ENCODE data around the gene KCNIP1. TPM values are rescaled to one million over a fixed set of nuclear protein-coding genes. Genes with fewer than 3 reads are reported as not detected.

KCNIP1 gene
- 1.5 TPM for total RNA-seq

DNA sequence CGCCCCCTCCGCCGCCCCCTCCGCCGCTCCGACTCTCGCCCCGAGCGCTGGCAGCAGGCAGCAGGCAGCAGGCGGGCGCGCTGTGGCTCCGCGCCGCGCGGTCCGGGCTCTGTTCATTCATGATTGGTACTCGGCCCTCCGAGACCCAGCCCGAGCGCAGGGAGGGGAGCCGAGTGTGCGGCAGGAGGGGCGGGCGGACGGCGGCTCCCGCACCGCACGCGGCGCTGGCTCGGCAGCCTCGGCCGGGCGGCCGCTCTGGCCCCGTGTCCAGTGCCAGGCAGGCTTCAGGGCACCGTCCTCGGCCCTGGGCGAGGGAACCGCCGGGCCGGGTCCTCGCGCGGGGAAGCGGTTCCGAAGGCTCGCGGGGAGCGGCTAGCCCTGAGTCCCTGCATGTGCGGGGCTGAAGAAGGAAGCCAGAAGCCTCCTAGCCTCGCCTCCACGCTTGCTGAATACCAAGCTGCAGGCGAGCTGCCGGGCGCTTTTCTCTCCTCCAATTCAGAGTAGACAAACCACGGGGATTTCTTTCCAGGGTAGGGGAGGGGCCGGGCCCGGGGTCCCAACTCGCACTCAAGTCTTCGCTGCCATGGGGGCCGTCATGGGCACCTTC lies at the start of gene KCNIP1:
KCNIP1 (plus strand) TSS at position 31 of the 607 bp plus-strand sequence.
- DNase-seq (ENCODE audit: low spot score): no peak

DNA sequence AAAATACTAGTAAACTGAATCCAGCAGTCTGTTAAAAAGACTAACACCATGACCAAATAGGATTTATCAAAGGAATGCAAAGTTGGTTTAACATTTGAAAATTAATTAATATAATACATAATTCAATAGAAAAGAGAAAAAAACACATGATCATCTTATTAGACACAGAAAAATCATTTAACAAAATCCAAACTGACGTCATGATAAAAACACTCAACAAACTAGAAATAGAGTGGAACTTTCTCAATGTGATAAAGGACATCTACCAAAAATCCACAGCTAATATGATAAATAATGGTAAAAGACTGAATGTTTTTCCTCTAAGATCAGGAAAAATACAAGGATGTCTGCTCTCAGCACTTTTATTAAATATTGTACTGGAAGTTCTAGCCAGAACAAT lies 40.4 kb upstream of the KCNIP1 start:
- DNase-seq (ENCODE audit: low spot score): no peak

- no peak for DNase-seq (ENCODE audit: low spot score)
These were observed 39.3 kb upstream of the KCNIP1 start for GRCh38 chr5:170464280-170465127.

- no peak for DNase-seq (ENCODE audit: low spot score)
These were observed 37.3 kb upstream of the KCNIP1 start for GRCh38 chr5:170466553-170466952.

DNA sequence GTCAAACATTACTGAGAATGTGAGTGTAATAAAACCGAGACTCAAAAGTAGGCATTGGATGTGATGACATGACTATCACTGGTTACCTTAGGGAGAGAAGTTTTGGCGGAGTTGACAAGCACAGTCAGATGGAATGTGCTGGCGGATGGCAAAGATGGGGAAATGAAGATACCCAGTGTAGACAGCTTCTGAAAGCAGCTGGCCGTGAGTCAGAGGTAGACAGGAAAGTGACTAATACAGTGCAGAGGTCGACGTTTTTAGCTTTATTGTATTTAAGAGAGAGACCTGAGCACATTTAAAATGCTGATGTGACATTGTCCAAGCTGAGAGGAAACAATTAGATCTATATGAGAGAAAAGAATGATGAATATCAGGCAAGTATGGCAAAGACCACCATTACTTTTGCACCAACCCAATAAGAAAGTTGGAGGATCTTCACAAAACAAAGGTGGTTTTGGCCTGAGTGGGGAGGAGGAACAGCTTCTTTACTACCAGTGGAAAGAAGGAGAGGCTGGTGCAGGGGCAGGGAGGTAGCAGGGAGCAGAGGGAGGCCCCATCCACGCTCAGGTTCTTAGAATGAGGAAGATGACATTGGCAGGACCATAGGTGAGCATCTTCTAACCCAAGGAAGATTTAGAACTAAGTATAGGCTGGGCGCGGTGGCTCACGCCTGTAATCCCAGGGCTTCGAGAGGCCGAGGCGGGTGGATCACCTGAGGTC lies 36.7 kb upstream of the KCNIP1 start:
- DNase-seq (ENCODE audit: low spot score): no peak

- no peak for DNase-seq (ENCODE audit: low spot score)
These were observed 35.1 kb upstream of the KCNIP1 start for GRCh38 chr5:170468633-170469285.

DNA sequence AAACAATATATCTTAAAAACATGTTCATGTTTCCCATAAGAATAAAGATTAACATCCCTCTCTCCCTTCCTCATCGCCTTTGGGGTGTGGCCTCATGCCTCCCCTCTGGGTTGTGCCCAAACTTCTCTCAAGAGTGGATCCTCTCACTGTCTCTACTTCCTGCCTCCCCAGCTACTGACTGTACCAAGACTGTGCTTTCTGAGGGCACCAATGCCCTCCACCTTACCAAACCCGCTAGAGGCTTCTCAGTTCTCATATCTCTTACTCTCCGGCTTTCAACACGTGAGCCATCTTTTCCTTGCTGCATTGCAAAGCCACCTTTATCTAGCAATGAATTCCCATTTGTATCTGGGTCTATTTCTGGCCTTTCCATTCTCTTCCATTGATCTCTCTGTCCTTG lies 34.4 kb upstream of the KCNIP1 start:
- DNase-seq (ENCODE audit: low spot score): no peak

DNA sequence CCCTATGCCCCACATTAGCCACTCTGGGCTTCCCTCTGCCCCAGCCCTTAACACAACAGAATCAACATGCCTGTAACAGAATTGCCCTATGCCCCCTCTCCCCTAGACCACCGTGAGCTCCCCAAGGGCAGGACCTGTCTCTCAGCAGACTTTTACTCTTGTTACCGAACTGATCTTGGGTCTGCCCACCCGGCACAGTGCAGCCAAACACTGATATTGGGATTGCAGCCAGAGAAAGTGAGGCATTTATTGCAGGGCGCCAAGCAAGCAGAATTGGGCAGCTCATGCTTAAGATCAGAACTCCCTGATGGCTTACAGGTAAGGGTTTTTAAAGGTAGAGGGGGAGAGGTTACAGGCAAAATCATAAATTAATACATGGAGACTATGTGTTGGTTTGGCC lies 33.5 kb upstream of the KCNIP1 start:
- no peak for DNase-seq (ENCODE audit: low spot score)

- DNase-seq (ENCODE audit: low spot score): no peak
These were observed 32.9 kb upstream of the KCNIP1 start for GRCh38 chr5:170470808-170471404.

GRCh38 chr5:170471551-170472178 lies 32.2 kb upstream of the KCNIP1 start:
- DNase-seq (ENCODE audit: low spot score): no peak

DNA sequence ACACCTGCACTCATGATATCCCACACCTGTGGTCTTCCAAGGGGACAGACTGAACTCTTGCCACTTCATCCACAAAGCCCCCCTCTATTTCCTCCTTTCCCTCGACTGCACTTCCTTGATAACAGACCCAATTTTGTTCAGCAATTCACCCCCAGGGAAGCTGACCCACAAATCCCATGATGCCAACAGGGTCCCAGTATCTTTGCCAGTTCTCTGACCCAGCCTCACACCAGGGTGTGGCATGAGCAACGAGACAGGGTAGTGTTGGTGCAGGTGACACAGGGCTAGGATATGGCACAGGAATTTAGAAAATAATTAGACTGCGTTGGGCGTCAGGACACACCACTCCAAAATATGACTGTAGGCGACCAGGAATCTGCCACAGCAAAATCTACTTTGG lies 30.2 kb upstream of the KCNIP1 start:
- no peak for DNase-seq (ENCODE audit: low spot score)

DNA sequence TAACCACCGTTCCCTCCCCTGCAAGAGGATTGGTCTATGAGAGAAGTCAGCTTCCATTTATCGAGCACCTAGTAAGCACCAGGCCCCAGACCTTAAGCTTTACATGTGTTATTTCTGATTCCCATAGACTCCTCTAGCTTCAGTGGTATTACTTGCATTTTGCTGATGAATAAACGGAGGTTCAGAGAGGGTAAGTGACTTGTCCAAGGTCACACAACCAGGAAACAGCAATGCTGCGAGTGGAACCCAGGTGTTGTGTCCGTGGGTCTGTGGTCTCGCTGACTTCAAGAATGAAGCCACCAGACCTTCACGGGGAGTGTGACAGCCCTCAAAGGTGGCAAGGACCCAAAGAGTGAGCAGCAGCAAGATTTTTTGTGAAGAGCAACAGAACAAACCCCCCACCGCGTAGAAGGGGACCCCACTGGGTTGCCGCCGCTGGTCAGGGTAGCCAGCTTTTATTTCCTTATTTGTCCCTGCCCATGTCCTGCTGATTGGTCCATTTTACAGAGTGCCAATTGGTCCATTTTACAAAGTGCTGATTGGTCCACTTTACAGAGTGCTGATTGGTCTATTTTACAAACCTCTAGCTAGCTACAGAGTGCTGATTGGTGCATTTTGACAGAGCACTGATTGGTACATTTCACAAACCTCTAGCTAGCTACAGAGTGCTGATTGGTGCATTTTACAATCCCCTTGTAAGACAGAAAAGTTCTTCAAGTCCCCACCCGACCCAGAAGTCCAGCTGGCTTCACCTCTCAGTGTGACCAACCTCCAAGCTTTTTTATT lies 29.1 kb upstream of the KCNIP1 start:
- no peak for DNase-seq (ENCODE audit: low spot score)

- no peak for DNase-seq (ENCODE audit: low spot score)
These were observed 28.4 kb upstream of the KCNIP1 start for GRCh38 chr5:170475294-170476000.

DNA sequence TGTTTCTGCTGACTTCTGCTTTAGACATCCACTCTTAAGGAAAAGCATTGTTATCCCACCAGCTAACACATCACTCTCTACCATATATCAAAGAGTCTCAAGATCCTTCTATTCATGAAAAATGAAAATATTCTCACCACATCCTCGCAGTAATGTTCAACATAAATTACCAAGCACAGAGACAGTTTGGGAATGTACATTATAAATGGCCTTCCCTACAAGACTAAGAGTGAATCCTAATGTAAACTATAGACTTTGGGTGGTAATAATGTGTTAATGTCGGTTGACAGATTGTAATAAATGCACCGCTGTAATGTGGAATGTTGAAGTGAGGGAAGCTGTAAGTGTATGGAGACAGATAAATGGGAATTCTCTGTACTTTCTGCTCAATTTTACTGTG lies 27.1 kb upstream of the KCNIP1 start:
- DNase-seq (ENCODE audit: low spot score): no peak

GRCh38 chr5:170477906-170478305 lies 25.9 kb upstream of the KCNIP1 start:
- no peak for DNase-seq (ENCODE audit: low spot score)

- DNase-seq (ENCODE audit: low spot score): no peak
These were observed 25.5 kb upstream of the KCNIP1 start for GRCh38 chr5:170478306-170478705.

GRCh38 chr5:170479484-170479883 lies 24.3 kb upstream of the KCNIP1 start:
- DNase-seq (ENCODE audit: low spot score): no peak

DNA sequence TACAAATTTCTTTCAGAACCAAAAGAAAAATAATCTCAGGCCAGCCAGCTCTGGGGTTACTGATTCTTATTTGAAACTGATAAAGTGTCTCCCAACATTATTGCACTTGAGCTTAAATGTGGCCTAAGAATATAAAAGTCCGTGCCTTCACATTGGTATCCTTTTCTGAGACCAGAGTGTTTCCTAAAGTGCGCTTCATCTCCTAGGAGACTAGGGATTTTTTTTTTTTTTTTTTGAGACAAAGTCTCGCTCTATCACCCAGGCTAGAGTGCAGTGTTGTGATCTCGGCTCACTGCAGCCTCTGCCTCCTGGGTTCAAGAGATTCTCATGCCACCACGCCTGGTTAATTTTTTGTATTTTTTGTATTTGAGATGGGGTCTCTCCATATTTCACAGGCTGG lies 23.6 kb upstream of the KCNIP1 start:
- DNase-seq (ENCODE audit: low spot score): no peak

- no peak for DNase-seq (ENCODE audit: low spot score)
These were observed 22.0 kb upstream of the KCNIP1 start for GRCh38 chr5:170481849-170482248.

DNA sequence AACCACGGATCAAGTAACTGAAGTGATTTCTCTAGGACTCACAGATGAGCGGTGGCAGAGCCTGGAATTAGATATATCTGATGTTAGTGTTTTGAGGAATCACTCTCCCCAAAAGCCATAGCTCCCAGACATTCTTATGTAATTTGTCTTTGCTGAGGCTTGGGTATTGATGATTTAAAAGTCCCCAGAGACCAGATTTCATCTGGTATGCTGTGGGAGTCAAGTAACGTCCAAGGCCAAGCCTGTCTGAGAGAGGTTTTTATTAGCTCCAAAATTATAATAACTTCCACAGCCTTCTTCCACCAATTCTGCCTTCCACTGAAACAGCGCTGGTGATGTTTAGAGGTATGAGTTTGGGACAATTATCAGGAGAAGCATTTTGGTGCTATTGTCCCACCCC lies 21.3 kb upstream of the KCNIP1 start:
- no peak for DNase-seq (ENCODE audit: low spot score)
